HG02870 (cell line): ENCODE measurements around the gene ARMH1.

Source experiments
- ATAC-seq: cut with Tn5 transposase; IDR thresholded peaks from one replicate; pipeline ENCODE4 v1.9.1; 2021; ENCODE audit warnings: mild to moderate bottlenecking, moderate library complexity; ENCODE audit not compliant: unreplicated experiment

The ARMH1 gene

GRCh38 chr1:44674113-44675000, at the start of gene ARMH1, which contains the start of gene TMEM53:
TSS of gene ARMH1 (plus strand) at chr1:44674714. CDS start at chr1:44689698, 14,984 bp downstream.
TSS of gene TMEM53 (minus strand) at chr1:44674481. CDS start at chr1:44674391, 90 bp downstream.
- peak; percentile 84 for ATAC-seq

- no peak for ATAC-seq
Observed at GRCh38 chr1:44625348-44625747, 49.2 kb upstream of the ARMH1 start.

- ATAC-seq: no peak
Observed at GRCh38 chr1:44628962-44629756, 45.4 kb upstream of the ARMH1 start.

- no peak for ATAC-seq
Observed at GRCh38 chr1:44630116-44630515, 44.4 kb upstream of the ARMH1 start.

GRCh38 chr1:44631333-44631646, 43.2 kb upstream of the ARMH1 start:
- ATAC-seq: no peak

GRCh38 chr1:44631647-44632539, 42.6 kb upstream of the ARMH1 start:
- ATAC-seq: peak; percentile 64

GRCh38 chr1:44632598-44632997, 41.9 kb upstream of the ARMH1 start:
- no peak for ATAC-seq

- ATAC-seq: no peak
Observed at GRCh38 chr1:44634606-44635189, 39.8 kb upstream of the ARMH1 start.

GRCh38 chr1:44635439-44635838, 39.1 kb upstream of the ARMH1 start:
- ATAC-seq: no peak

GRCh38 chr1:44636083-44636687, 38.3 kb upstream of the ARMH1 start:
- ATAC-seq: no peak

GRCh38 chr1:44636688-44637598, 37.6 kb upstream of the ARMH1 start:
- ATAC-seq: no peak

- ATAC-seq: no peak
Observed at GRCh38 chr1:44637702-44638411, 36.7 kb upstream of the ARMH1 start.

GRCh38 chr1:44640200-44640853, 34.2 kb upstream of the ARMH1 start:
- ATAC-seq: no peak

GRCh38 chr1:44641126-44642102, 33.1 kb upstream of the ARMH1 start:
- ATAC-seq: no peak

GRCh38 chr1:44642255-44642654, 32.3 kb upstream of the ARMH1 start:
- ATAC-seq: no peak

GRCh38 chr1:44642925-44643324, 31.6 kb upstream of the ARMH1 start:
- ATAC-seq: no peak
